Measurements from ENCODE around the gene ZBTB44.
"Not testable (repeated sequence)": the region's sequence is repeated elsewhere in the genome, so short reads cannot be mapped to it uniquely, and the experiment has no call there.

Gene ZBTB44

DNA sequence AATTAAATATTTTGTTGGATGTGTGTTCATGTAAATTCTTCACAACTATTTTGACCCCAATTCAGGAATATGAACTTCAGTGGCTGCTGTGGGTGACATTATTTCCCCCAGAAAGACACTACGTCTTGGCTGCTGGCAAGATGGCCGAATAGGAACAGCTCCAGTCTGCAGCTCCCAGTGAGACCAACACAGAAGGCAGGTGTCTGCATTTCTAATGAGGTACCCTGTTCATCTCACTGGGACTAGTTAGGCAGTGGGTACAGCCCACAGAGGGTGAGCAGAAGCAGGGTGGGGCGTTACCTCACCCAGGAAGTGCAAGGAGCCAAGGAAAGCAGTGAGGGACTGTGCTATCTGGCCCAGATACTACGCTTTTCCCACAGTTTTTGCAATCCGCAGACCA, 65.3 kb downstream of the ZBTB44 start:
- DNase-seq (ENCODE audit: low read depth), result no peak

DNA sequence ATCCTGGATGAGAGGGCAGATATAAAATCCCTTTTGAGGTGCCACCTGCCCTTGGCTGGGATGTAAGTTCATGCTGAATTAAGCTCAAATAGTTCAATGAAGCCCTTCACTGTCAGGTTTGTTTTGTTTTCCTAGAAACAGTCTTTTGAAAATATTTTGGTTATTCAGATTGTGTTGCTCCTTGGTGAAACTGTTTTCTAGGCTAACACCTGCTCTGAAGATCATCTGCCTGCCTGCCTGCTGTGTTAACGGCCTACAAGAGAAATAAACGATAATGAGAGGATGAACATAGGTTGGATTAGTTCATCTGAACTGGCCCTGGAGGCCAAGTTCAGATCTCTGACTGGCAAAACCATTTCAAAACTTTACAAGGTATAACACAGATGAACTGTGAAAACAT, 67.4 kb downstream of the ZBTB44 start:
- DNase-seq (ENCODE audit: low read depth), result no peak

DNA sequence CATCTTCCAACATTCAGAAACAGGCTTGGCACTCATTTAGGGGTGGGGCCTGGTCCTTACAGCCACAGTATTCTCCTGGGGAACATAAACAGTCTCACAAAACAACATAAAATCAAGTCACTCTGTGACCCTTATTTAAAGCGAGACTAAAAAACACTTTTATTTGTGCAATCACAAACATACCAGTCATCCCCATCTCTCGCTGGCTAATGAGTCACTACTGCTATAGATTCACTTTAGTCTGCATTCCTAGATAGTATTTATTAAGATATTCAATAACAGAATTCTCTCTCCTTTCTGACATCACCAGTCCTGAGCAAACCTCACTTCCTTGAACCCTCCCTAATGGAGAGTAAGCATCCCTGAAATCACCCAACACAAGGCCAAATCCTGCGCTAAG, 68.0 kb downstream of the ZBTB44 start:
- no peak for DNase-seq (ENCODE audit: low read depth)

DNA sequence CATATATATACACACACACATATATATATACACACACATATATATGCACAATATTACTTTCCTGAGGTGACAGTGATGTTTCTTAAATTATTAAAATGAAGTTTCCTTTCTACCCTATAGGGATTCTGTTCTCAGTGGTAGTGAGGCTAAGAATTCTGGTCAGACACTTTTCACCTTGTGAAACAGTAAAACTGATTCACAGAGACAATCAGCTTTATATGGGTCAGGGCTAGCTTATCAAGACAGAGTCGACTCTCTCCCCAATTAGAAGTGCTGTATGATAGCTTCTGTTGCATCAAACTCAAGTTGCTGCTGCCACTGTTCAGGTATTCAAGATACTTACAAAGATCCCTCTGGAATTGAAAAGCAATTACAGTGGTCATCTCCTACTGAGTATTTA, 68.4 kb downstream of the ZBTB44 start:
- no peak for DNase-seq (ENCODE audit: low read depth)

DNA sequence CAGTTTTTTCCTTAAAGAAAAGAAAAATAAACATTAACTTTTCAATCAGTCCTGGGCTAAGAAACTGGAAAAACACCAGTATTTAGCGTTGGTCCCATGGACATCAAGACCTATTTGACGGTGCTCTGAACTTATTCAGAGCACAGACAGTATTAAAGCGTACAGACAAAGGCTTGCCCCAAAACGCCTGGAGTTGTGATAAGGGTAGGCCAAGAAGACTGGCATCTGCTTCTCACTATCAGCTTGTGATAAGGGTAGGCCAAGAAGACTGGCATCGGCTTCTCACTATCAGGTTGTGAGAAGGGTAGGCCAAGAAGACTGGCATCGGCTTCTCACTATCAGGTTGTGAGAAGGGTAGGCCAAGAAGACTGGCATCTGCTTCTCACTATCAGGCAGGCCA, 69.3 kb downstream of the ZBTB44 start:
- not testable (repeated sequence) for DNase-seq (ENCODE audit: low read depth)

DNA sequence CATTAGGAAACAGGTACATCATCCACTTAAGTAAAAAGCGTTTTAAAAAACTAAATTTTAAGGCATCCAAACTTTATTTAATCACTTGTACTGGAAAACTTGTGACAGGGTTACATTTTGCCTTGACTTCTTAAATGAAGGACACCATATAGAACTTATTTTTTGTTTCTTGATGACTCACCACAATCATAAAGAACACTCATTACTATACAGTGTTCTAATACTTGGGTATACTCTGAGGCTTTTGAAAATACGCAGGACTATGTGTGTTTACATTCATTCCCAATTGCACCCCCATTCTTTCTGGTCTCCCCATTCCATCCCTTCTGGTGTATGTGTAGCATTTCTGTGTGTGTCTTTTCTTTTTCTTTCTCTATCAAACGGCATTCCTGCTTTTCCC, 69.9 kb downstream of the ZBTB44 start:
- no peak for DNase-seq (ENCODE audit: low read depth)

DNA sequence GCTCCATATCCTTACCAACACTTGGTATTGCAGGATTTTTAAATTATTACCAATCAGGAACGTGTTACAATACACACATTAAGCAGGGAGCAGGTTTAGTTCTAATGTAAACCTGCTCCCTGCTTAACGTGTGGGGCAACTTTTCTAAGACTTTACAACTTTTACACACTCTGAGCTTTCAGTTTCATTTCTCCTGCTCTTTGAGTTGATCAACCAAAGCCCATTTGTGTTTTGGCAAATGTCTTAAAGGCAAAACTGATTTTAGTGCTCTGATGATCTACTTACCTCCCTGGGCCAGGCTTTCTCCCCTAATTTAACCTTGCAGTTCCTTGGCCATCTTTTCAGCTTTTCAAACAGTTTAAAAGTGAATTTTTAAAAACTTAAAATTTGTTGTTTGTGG, 70.9 kb downstream of the ZBTB44 start:
- no peak for DNase-seq (ENCODE audit: low read depth)

DNA sequence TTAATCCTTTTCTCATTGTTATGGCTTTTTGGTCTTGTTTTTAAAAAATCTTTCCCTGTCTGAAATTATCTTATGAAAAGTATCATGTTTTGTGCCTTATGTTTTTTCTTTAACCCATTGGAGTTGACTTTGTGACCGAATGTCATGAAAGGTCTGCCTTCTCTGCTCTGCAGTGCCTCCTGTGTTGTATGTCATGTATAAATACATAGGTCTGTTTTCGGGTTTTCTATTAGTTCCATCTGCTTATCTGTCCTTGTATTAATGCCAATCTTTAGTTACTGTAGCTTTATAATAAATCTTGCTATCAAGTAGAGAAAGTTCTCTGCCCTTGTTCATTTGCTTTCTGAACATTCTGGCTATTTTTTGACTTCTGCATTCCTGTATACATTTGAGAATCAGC, 73.0 kb downstream of the ZBTB44 start:
- no peak for DNase-seq (ENCODE audit: low read depth)

DNA sequence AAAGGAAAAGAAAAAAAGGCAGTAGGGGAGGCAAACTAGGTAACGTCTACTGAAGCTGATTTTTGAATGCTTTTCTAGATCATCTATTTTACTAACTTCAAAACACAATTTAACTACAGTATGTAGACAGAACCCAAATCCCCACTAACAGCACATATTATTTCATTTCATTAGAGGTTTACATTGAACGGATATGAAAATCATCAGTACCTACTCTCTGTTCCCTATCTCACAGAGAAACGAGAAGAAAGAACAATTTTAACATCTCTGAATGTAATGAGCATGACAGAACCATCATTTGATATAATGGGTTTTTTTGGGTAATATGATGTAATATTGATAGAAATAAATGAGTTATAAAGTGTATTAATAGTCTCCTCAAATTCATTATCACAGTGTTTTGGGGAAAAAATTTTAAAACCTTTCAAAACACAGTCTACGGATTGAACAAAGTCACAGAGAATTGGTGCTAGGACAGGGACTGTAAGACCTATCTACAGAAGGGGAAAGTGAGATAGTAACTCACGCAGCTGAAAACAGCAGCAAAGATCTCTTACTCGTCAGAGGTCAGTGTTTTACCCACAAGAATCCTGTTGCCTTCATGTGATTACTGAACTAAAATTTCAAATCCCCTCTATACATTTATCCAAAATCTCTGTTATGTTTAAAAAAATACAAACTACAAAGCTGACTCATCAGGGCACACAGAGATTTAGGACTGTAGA, 77.3 kb downstream of the ZBTB44 start:
- DNase-seq (ENCODE audit: low read depth), result no peak

DNA sequence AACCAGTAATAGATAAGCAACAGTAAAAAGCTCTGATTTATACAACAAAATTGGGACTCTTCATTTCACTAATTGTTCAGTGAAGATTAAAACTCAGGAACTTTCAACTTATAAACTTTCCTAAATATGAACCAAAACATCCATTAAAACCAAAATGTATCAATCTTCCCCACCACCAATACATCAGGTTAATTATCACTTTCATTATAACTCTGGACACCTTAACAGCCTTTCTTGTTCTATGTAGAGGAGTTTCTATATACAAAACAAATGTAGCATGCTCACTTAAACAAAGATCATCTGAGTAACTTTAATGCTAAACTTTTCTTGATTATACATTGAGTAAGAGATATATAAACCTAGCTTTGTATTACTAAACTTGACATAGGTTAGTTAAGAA, 80.4 kb downstream of the ZBTB44 start:
- no peak for DNase-seq (ENCODE audit: low read depth)

DNA sequence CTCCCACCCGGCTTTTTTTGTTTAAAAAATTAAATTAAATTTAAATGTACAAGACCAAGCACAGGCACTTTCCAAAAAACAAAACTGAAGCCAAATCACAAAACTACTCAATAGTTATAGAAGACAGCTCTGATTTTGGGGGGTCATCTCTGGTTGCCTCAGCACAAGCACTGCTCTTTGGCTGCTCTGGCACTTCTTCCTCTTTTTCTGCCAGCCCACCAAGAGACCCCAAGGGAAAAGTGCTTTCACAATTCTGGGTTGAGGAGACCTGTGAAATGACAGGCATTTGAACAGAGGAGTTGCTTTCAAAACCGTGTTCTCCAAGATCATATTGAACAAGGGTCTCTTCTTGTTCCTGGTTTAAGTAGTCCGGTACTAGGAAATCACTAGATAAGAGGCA, 80.8 kb downstream of the ZBTB44 start:
- DNase-seq (ENCODE audit: low read depth), result not testable (repeated sequence)

DNA sequence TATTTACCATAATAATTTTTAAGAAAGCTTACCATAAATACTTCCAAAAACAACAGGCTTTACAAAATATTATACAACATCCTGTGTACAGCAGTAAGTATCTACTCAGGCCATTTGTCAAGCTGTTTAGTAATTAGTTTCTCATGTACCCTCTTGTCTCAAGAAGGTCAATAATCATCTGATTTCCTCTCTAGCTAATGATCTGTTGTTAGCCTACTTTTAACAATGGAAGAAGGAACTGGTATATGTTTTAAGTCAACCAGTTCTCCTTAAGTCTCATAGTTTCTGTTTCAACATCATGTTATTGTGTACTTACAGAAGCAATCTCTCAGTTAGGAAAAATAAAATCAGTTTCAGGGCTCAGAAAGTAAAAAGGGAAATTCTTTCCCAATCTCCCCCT, 81.2 kb downstream of the ZBTB44 start:
- DNase-seq (ENCODE audit: low read depth), result not testable (repeated sequence)

DNA sequence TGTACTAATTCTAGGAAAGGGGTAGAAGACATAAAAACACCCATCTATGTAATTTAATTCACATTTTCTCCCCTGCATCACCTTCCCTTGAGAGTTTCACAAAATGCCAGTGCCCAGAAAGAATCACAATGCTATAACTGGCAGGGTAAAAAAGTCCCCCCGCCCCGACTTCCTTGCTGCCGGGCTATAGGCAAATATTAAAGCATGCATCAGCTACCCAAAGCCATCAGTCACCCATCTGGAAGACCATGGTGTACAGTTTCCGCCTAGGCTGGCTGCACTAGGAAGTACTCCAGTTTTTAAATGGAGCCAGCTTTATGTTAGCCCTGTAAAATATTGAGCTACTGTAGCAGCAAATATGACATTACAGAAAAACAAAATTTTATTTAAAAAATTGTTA, 87.3 kb downstream of the ZBTB44 start:
- no peak for DNase-seq (ENCODE audit: low read depth)

DNA sequence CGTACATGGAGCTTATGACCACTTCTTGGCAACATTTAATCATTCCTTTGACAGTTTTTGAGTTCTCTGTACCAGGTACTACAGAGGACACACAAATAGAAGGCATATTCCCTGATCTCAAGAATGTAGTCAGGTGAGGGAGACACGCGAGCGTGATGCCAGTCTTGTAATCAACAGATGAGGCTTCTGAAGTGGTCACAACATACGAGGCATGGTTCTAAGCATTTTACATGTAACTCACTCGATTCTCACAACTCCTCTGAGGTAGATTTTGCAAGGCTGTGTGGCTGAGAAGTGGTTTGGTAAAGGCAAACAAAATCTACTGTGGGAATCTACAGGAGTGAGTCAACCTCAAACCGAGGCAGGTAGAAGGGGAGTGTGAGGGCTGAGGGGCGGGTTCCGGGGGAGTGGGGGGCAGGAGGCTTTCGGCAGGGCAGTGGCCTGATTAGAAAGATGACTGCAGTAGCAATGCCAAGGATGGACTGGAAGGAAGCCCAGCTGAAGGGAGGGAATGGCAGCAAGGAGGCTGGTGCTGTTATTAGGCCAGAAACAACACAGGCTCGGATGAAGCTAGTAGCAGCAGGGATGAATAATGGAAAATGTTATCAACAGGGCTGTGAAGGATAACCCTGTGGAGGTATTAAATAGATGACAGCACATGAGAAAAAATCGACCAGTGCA, 91.3 kb downstream of the ZBTB44 start:
- DNase-seq (ENCODE audit: low read depth), result no peak

DNA sequence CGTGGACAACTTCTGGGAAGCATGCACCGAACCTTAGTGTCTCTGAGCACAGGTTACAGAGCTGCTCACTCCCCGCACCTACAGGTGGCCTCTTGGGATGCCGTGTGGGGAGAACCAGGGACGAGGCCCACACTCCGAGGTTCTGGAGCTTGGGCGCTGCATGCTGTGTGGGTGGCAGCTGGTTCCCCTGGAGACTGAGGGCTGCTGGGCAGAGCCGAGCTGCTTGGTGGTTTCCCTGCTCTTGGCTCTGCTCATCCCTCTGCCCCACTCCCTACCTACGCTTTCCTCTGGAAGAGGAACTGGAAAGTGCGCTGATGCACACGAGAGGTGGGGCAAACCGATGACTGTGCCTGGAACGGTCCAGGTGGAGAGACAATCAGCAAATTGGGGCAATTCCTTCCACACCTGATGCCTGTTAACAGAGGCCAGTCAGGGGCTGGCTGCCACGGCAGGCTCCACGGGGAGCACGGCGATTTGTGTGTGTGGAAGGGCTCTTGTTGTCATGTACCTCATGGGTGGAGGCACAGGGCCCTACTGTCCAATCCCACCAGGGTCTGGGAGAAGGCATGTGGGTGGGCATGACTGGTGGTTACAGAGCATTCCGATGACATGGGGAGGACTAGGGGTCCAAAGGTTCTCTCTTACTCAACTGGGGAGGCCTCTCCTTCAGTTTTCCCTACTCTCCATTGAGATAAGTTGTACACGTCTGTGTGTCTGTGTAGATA, 94.2 kb downstream of the ZBTB44 start:
- no peak for DNase-seq (ENCODE audit: low read depth)

DNA sequence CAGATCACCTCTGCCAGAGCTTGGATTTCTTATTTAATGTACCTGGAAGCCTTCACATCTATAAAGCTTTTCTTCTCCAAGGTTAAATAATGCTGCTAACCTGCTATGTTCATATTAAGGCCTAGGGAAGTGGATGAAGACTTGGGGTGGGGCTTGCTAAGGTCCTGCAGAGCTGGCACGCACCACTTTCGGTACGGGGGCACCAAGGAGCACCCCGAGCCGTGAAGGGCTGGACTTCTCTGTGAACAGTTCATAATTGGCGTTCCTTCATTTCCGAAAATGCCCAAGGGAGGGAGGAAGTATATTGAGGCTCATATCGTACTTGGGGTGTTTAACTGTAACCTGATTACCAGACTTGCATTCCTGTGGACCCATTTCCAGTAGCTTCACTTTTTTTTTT, 95.6 kb downstream of the ZBTB44 start:
- no peak for DNase-seq (ENCODE audit: low read depth)

DNA sequence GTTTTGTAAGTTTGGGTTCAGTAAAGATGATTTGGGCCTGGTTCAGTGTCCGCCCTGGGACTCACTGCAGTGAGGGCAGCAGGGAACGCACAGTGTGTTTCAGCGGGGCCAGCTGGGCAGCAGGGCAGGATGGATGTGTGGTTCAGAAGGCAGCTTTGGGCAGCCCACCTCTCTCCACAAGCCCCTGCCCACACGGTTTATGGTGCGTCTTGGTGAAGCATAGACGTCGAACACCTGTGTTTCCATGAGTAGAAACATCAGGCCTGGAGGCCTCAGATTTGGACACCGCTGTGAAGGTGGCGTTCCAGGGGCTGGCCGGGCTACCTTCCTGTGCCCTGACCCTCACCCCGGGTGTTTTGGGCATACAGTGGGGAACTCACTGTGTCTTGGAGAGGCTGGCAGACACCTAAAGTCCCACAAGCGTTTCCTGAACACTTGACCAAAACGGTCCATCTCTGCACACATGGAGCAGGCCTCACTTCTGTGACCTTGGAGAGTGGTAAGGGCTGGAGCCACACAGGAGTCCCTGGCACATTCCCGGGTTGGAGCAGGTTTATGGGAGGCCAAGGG, 96.1 kb downstream of the ZBTB44 start:
- DNase-seq (ENCODE audit: low read depth), result no peak

DNA sequence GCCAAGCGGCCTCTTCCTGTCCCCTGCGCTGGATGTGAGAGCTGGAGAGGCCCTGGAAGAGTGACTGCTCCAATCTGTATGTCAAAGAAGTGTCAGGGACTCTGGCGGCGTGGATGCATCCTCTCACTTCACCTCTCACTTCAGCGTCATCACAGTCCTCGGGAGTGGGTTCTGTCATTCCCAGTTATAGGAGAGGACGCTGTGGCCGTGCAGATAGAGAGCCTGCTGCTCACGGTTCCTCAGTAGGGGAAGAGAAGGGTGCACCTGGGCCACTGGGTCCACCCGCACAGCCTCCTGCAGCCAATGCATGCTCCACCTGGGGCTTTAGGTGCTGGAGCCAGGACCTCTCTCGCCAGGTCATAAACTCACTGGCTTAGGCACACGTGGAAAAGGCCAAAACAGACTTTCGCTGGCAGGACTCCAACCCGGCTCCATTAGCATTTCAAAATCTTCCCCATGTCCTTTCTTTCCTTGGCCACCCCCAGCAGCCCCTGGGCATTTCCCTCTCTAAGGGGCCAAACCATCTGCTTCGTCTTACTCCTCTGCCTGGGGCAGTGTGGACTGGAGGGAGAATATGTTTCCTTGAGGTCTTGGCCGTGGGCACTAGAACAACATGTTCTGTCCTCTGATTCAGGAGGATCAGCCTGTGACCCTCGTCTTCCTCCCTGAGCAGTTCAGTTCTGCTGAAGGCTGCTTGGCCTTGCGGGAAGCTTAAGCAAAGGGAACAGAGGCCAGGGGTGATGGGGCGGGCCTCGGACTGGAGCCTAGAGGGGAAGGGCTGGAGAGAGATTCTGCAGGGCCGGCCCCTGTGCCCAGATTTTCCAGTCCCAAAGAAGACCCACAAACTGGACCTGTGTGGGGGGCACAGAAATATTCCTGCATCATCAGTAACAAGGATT, 97.3 kb downstream of the ZBTB44 start:
- no peak for DNase-seq (ENCODE audit: low read depth)

DNA sequence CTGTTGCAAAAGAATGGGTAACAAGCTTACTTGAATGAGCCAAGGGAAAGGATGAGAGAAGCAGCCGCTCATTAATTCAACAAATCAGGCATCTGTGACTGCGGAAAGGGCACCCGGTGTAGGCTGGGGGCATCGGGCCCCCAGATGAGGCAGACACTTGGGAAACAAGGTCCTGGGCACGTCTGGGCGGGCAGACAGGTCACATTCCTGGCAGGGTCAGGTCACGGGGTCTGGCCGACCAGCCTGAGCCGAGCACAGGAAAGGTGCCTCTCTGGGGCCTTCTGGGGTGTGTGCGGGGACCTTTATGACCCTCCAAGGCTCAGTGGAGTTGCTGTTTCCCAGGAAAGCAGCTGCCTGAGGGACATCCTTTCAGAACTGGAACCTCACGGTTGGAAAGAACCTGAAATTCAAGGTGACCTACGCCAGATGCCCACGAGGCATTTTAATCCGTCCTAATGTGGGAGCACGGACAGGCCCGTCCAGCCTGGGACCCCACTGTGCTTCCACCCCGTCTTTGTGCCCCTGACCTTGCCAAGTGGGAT, 98.1 kb downstream of the ZBTB44 start:
- DNase-seq (ENCODE audit: low read depth), result no peak

DNA sequence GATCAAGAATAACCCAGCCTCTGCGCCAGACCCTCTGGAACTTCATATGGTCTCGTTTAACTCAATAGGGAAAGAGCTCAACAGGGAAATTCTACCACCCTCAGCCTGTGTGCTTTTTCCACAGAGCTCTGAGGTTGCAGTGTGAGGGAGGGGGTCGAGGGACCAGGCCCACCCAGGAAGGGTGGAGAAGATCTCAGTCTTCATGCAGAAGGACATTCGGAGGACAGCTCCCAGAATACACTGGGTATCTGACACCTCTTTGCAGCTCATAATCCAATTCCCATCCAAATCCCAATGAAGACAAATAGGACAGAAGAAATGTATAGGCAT, 98.5 kb downstream of the ZBTB44 start:
- DNase-seq (ENCODE audit: low read depth), result no peak

DNA sequence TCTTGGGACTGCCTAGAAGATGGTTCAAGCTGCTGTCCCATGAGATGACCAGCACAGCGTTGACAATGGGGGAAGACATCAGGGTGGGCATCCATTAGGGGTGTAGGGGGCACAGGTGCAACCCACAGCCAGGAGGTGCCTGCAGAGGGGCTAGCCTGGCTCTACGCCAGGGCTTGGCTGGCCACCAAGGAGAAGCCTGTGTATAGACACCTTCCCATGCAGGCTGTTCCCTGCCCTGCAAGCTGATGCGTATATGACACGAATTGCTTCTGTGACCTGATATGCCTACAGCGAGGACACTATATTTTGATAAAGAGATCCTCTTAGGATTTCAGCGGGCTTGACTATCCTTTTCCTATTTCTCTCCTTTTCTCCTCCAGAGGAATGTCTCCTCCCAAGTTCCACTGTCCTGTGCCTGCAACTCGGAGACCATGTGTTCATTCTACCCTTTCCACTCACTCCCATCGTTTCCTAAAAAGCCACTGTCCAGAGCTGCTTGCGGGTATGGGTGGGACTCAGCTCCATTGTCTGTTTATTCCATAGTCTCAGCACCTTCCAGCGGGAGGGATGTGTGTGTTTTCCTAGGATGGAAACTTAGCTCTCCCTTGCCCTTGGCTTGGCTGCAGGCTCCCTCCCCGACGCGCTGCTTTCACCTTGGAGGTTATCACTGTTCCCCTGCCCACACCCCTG, 99.0 kb downstream of the ZBTB44 start:
- no peak for DNase-seq (ENCODE audit: low read depth)

Data from GM04504 (cell line).